DMS53 treated with DMSO at 0.1 percent for 48 hours (cell line): ENCODE results near the gene AFAP1L1.

ENCODE experiments used
- DNase-seq: peaks from one replicate; lab custom pipeline; 2025; ENCODE audit not compliant: unreplicated experiment; lab: John Stamatoyannopoulos, UW

Gene AFAP1L1

DNA sequence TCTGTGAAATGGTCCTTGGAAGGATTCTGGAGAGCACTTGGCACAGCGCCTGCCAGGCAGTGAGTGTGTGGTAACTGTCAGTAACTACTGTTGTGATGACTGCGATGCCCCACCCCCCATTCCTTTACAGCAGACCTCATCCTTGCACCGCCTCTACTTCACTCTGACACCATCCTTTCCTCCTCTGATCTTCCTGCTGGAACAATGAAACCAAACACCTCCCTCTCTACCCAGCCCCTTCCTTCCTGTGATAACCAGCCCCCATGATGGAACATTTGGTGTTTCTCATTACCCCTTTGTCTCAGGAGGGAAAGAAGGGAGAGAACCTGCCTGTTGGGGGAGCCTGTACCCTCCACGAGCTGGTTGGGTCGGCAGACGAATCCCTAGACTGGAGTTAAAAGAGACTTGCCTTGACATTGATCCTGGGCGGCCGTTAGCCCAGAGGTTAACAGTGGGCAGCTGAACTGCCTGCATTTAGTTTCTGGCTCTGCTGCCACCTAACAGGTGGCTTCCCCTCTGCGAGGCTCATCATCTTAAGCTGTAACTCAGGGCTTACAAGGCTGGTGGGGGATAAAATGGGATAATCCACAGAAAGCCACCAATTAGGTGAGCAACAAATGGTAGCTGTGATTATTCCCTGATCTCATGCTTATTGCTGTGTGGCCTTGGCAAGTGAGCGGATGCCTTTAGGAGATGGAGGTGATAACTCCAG is 39.4 kb downstream of the AFAP1L1 start:
- no peak for DNase-seq

DNA sequence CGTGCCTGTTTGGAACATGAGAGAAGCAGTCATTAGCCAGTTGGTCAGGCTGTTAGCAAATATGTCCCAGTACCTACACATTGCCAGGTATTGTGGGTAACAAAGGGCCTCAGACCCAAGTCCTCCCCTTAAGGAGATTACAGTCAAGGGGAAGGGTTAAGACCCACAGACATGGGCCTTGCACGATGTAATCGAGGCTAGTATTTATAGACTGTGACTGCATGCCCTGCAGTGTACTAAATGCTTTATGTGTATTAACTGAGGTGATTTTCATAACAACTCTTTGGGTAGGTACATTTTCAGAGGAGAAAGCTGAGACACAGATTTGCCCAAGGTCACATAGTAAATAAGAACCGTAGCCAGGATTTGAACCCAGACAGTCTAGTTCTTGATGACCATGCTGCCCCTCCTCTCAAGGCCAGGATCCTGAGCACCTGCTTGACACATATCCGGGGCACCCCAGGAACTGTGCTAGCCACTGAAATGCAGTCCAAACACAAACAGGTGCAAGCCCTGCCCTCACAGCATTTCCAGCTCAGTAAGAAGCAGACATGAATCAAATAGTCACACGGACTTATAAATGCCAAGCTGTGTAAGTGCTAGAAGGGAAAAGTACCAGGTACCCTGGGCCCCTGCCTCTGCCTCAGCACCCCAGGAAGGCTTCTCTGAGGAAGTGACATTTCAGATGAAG is 41.6 kb downstream of the AFAP1L1 start:
- DNase-seq: peak; percentile 21

DNA sequence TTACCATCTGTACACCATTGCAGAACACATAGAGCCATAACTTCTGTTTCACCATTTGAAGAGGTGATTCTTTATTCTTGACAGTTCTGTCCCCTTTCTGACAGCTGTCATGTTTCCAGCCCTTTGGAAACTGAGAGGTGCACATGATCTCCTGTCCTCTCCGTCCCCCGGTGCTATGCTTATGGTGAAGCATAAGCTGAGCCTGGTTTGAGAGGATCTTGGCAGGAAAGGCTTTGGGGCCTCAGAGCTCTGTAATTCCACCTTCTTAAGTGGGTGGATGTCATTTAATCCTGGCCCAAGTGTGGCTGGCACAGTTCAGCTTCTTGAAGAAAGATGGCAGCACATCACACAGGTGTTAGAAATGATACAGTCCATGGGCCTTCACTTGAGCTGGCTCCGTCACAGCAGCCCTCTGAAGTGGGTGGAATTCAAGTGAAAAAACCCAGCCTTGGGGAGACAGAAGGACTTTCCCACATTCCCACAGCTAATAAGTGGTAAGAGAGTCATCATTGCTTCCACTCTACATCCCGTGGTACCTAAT is 43.0 kb downstream of the AFAP1L1 start:
- DNase-seq: no peak

DNA sequence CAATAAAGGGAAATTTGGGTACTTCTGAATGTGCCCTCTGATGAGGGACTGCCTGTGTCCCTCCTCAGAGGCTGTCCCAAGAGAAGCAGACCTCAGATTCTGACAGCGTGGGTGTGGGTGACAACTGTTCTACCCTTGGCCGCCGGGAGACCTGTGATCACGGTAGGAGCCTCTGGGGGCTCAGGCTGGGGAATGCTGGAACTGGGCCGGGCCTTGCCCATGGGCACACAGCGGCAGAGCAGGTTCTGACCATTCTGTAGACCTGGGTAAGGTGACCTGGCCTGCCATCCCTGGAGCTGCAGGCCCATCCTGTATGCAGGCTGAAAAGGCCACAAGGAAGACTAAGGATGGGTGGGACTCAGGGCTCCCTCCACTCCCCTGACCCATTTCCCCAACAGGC is 44.1 kb downstream of the AFAP1L1 start:
- DNase-seq: no peak

DNA sequence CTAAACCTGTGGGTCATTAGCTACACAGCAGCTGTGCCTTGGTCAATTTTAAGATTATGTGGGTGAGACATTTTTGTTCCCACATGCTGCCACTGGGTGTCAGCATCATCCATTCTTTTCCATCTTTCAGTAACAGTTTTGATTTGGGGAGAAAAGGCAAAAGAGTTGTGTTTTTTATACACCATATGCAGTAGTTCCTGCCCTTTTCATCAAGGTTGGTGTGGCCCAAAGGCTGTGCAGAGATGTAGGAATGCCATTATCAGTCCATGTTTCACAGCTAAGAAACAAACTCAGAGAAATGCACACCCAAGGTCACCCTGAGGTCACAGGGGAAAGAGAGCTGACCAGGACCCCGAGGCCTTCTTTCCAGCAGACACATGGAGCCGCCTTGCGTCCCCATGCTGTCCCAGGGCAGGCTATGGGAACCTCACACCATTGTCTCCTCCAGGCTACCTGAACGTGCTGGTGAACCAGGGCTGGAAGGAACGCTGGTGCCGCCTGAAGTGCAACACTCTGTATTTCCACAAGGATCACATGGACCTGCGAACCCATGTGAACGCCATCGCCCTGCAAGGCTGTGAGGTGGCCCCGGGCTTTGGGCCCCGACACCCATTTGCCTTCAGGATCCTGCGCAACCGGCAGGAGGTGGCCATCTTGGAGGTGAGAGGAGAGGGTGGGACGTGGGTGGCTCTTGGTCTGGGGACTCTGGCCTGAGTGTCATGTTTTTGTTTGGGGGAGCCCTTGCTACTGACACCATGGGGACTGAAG is 45.8 kb downstream of the AFAP1L1 start:
- peak; percentile 78 for DNase-seq

- DNase-seq: no peak
Measured at GRCh38 chr5:149319174-149319573, 47.5 kb downstream of the AFAP1L1 start.

- DNase-seq: peak; percentile 94
Measured at GRCh38 chr5:149320791-149321330, 49.2 kb downstream of the AFAP1L1 start.

- DNase-seq: no peak
Measured at GRCh38 chr5:149322518-149322917, 50.9 kb downstream of the AFAP1L1 start.

- DNase-seq: no peak
Measured at GRCh38 chr5:149323210-149323609, 51.6 kb downstream of the AFAP1L1 start.

- DNase-seq: no peak
Measured at GRCh38 chr5:149323621-149324205, 52.1 kb downstream of the AFAP1L1 start.

GRCh38 chr5:149324641-149325040 is 53.0 kb downstream of the AFAP1L1 start:
- no peak for DNase-seq

DNA sequence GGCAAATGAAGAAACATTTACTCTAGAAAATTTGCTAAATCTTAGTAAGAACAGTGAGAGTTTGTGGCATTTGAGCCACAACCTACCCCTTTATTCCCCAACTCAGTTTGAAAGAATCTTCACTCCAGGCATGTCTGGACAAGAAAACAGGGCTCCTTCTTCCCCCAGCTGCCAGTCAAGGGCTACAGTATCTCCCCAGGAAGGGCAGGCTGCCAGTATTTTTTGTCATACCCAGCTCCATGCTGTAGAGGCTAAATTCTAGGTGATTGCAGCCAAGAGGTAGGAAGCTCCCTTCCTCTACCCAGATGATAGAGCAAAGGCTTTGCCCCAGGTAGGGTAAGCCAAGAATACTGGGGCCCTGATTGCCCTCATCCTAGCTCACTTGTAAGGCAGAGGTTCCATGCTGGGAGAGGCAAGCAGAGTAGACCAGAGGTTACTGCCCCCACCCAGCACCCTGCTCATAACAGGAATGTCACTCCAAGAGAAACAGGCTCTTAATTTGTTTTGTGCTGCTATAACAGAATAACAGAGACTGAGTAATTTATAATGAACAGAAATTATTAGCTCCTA is 53.6 kb downstream of the AFAP1L1 start:
- no peak for DNase-seq

- DNase-seq: no peak
Measured at GRCh38 chr5:149325894-149326293, 54.2 kb downstream of the AFAP1L1 start.

- peak; percentile 28 for DNase-seq
Measured at GRCh38 chr5:149326611-149327010, 55.0 kb downstream of the AFAP1L1 start.

DNA sequence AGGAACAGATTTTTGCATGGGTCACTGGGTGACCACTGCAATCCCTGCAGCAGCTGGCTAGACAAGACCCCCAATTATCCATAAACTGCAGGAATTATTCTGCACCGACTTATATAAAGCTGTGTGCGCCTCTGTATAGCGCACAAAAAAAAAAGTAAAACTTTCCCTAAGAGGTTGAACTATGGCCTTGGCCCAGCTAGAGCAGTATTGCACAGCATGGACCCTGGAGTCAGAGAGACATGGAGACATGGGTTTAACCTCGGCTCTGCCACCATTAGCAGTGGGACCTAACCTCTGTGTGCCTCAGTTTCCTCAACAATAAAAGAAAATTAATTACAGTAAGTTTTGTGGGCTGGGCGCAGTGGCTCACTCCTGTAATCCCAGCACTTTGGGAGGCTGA is 56.5 kb downstream of the AFAP1L1 start:
- DNase-seq: no peak

- DNase-seq: peak; percentile 25
Measured at GRCh38 chr5:149333711-149334443, 62.2 kb downstream of the AFAP1L1 start.

DNA sequence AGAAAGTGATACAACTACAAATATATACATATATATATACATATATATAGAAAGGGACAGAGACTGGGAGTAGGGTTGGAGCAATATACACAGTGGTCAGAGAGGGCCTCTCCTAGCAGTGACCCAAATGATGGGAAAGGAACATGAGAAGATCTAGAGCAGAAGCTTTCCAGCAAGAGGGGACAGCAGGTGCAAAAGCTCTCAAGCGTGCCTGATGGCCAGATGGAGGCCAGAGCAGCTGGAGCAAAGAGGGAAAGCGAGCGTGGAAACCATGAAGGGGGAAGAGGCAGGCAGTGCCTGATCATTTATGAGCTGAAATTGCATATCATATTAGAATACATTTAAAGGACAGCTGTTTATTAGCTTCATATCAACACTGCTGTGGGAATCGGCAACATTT is 66.1 kb downstream of the AFAP1L1 start:
- peak; percentile 94 for DNase-seq

GRCh38 chr5:149338364-149338763 is 66.7 kb downstream of the AFAP1L1 start:
- DNase-seq: peak; percentile 95

- no peak for DNase-seq
Measured at GRCh38 chr5:149340920-149341319, 69.3 kb downstream of the AFAP1L1 start.

GRCh38 chr5:149341876-149342275 is 70.2 kb downstream of the AFAP1L1 start:
- DNase-seq: peak; percentile 39
